Activated effector memory CD4-positive, alpha-beta T cell treated with anti-CD3 and anti-CD28 coated beads, Interleukin-2, amount 50 U/mL, for 16 hours (primary cell): ENCODE data around the gene RMRP.
"Not testable (repeated sequence)": the region's sequence is repeated elsewhere in the genome, so short reads cannot be mapped to it uniquely, and the experiment has no call there.

Source experiments
- DNase-seq: peaks from one replicate; pipeline ENCODE4 v3.0.0-alpha.2; 2020

The RMRP gene

GRCh38 chr9:35664531-35665470 lies 7.0 kb upstream of the RMRP start, which contains the start of gene ARHGEF39:
Gene ARHGEF39 (minus strand): TSS chr9:35665195. CDS start chr9:35665169, 26 bp downstream.
- peak; percentile 91 for DNase-seq

GRCh38 chr9:35662437-35662836 lies 4.6 kb upstream of the RMRP start:
- DNase-seq: no peak

- DNase-seq: peak; percentile 78
Observed at GRCh38 chr9:35661756-35662350, 4.0 kb upstream of the RMRP start.

- DNase-seq: no peak
Observed at GRCh38 chr9:35660966-35661415, 3.2 kb upstream of the RMRP start.

GRCh38 chr9:35659340-35659739 lies 1.5 kb upstream of the RMRP start:
- no peak for DNase-seq

GRCh38 chr9:35658968-35659220 lies 1.1 kb upstream of the RMRP start:
- DNase-seq: no peak

GRCh38 chr9:35658137-35658967 lies 533 bp upstream of the RMRP start, which contains the start of gene CCDC107:
Gene CCDC107 (plus strand): TSS chr9:35658292. CDS start chr9:35658380, 88 bp downstream.
- DNase-seq: peak; percentile 94

GRCh38 chr9:35656831-35657545 lies 831 bp downstream of the RMRP start:
- DNase-seq: peak; percentile 61

GRCh38 chr9:35656348-35656747 lies 1.5 kb downstream of the RMRP start:
- DNase-seq: peak; percentile 64

GRCh38 chr9:35653611-35654010 lies 4.2 kb downstream of the RMRP start:
- peak; percentile 44 for DNase-seq

GRCh38 chr9:35652829-35653209 lies 5.0 kb downstream of the RMRP start:
- DNase-seq: peak; percentile 42

GRCh38 chr9:35651956-35652828 lies 5.6 kb downstream of the RMRP start:
- peak; percentile 60 for DNase-seq

- DNase-seq: peak; percentile 70
Observed at GRCh38 chr9:35650341-35651158, 7.3 kb downstream of the RMRP start, which contains the start of gene SIT1. Gene SIT1 (minus strand): TSS chr9:35650931. CDS start chr9:35650853, 78 bp downstream.

GRCh38 chr9:35649431-35650340 lies 8.1 kb downstream of the RMRP start:
- peak; percentile 81 for DNase-seq

- DNase-seq: peak; percentile 97
Observed at GRCh38 chr9:35646533-35647265, 11.1 kb downstream of the RMRP start.

- DNase-seq: no peak
Observed at GRCh38 chr9:35646153-35646532, 11.7 kb downstream of the RMRP start.

- peak; percentile 60 for DNase-seq
Observed at GRCh38 chr9:35645736-35646135, 12.1 kb downstream of the RMRP start.

GRCh38 chr9:35643046-35643445 lies 14.8 kb downstream of the RMRP start:
- no peak for DNase-seq

- not testable (repeated sequence) for DNase-seq
Observed at GRCh38 chr9:35641478-35641877, 16.3 kb downstream of the RMRP start.
